Occipital lobe (tissue), 2 donors: Measurements from ENCODE around the gene ZDHHC7. TPM values are rescaled to one million over a fixed set of nuclear protein-coding genes. Genes with fewer than 3 reads are reported as not detected.

Experiments
- DNase-seq: peaks from one replicate; lab custom pipeline; 2025; lab: John Stamatoyannopoulos, UW
- total RNA-seq: library from RNA; depleted of rRNA; stranded (reverse); fragments of >200 nt; gene quantifications from one replicate; pipeline ENCODE4 v1.2.3, GENCODE V29; 2014

The ZDHHC7 gene
- total RNA-seq, 1 donor from 2014 or later, result 24.0 TPM

DNA sequence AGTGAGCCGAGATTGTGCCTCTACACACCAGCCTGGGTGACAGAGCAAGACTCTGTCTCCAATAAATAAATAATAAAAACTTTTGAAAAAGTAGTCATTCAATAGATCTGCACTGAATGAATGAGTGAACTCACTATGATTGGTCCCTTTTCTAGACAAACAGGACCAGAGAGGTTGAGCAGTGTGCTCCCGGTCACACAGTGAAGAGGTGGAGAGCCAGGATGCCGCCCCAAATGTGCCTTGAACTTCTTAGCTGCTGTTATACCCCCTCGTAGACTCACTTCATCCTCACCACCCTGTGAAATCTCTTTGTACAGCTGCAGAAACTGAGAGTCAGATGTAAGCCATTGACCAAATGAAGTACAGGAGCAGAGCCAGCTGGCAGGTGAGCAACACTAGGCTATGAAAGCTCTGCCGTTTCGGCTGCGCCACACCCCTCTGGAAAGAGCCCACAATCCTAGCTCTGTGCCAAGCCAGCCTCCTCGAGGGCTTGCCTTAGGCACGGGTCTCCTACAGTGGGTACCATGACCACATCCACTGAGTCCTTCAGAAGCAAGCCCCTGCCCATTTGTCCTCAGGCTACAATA lies 8.4 kb upstream of the ZDHHC7 start:
- no peak for DNase-seq

DNA sequence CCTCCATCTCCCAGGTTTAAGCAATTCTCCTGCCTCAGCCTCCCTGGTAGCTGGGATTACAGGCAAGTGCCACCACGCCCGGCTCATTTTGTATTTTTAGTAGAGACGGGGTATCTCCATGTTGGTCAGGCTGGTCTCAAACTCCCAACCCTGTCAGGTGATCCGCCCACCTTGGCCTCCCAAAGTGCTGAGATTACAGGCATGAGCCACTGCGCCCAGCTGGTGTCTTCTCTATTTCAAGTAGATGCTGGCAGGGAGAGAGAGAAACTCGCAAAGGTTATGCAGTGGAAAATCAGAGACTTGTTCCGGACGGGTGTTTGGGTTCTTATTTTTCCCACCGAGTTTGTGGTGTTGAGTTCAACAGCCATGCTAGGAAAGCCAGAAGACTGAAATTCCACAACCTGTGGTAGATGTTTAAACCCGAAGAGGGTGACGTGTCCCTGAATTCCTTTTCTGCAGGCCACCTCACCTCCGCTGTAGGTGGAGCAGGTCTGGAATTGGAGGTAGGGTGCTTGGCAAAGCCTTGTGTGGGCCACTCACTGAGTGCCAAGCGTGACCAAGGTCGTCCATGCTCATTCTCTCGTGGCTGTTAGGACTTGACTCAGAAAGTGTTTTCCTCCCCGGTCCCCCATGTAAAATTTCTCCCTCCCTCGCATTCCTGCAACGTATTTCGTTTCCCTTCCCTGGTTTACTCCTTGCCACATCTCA lies 7.3 kb upstream of the ZDHHC7 start:
- no peak for DNase-seq

- no peak for DNase-seq
Measured at GRCh38 chr16:85017633-85018032, 6.3 kb upstream of the ZDHHC7 start.

GRCh38 chr16:85017151-85017550 lies 5.8 kb upstream of the ZDHHC7 start:
- no peak for DNase-seq

GRCh38 chr16:85015481-85016187 lies 4.3 kb upstream of the ZDHHC7 start:
- no peak for DNase-seq

- DNase-seq, result no peak
Measured at GRCh38 chr16:85014311-85014710, 3.0 kb upstream of the ZDHHC7 start.

- no peak for DNase-seq
Measured at GRCh38 chr16:85011846-85012284, 530 bp upstream of the ZDHHC7 start.

DNA sequence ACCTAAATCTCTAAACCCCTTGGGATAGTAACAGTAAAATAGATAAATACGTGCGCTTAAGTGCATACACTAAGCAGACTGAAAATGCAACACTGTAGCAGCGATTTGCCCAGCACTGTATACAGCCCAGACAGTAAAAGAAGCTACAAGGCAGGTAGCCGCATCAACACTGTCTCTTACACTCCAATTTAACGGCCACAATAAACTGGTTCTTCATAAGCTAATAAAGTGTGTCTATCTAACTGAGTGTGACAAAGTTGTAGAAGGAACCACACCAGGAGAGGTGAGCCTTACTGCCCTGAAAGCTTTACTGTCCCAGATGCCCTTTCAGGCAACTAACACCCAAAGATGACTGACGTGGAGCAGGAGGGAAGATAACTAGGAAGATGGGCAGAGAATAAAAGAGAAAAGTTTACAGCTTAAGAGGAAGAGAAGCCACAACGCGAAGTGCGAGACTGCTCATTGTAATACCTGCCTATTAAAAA lies 847 bp downstream of the ZDHHC7 start:
- no peak for DNase-seq

GRCh38 chr16:85008271-85008670 lies 3.1 kb downstream of the ZDHHC7 start:
- no peak for DNase-seq

DNA sequence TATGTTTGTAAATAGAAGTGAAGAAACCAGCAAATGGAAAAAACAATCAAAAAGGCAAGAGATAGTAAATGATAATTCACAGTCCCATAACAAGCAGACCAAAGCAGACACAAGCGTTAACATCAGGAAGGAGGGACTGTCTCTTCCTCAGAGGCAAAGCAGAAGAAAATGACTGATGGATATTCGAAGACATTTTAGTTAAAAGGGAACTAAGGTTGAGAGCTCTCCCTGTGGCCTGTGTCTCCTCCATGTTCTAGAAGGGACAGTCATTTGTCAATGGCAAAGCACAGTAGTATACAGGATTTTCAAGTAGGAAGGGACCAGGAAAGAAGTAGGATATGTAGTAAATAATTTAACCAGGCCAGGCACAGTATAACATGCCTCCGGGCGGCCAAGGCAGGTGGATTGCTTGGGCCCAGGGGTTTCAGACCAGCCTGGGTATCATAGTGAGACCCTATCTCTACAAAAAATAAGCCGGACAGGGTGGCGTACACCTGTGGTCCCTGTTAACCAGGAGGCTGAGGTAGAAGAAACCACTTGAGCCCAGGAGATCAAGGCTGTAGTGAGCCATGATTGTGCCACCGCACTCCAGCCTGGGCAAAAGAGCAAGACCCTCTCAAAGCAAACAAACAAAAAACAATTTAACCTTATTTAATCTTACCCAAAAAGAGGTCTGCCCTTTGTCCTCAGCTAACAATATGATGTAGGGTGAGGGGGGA lies 3.7 kb downstream of the ZDHHC7 start:
- no peak for DNase-seq

- DNase-seq, result no peak
Measured at GRCh38 chr16:85006639-85007038, 4.7 kb downstream of the ZDHHC7 start.

- no peak for DNase-seq
Measured at GRCh38 chr16:85005285-85006069, 5.9 kb downstream of the ZDHHC7 start.

DNA sequence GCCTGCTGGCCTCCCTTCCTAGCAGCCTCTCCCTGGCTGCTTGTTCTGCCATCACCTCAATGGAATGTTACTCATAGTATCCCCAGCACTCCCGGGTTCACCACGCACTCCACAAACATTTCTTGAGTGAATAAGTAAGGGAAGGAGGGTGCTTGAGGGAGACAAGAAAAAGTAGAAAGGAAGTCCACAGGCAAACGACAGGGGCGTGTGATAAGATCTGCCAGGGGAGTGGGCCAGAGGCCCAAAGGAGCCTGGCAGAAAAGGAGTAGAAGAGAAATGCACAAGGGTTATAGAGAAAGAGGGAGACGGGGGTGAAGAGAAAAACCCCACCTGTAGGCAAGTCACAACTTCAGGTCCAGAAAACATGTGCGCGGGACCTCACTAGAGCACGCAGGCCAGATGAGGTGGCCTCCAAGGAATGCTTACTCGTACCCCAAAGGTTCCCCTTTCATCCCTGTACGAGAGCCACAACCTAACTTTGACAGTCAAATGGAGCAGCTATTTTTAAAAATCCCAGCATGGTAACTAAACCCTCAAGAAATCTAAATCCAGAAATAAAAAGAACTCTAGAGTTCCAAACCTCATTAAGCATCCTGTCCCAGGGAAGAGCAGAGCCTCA lies 6.6 kb downstream of the ZDHHC7 start:
- DNase-seq, result no peak

- no peak for DNase-seq
Measured at GRCh38 chr16:85003725-85004586, 7.4 kb downstream of the ZDHHC7 start.

- DNase-seq, result no peak
Measured at GRCh38 chr16:85003076-85003475, 8.3 kb downstream of the ZDHHC7 start.

DNA sequence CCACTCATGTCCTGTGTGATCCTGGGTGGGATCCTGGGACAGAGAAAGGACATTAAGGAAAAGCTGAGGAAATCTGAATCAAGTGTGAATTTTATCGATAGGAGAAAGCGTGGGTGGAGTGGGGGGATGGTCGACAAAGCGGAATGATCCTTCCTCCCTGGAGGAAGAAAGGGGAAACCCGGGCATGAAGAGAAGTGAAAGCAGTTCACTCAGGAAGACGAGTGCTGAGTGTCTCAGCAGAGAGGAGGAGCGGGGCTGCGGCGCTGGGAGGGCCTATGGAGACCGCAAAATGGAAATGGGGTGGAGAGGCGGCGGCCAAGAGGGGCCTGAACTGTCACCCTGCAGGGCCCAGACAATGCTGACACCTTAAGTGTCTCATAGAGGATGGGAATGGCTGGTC lies 8.7 kb downstream of the ZDHHC7 start:
- no peak for DNase-seq

DNA sequence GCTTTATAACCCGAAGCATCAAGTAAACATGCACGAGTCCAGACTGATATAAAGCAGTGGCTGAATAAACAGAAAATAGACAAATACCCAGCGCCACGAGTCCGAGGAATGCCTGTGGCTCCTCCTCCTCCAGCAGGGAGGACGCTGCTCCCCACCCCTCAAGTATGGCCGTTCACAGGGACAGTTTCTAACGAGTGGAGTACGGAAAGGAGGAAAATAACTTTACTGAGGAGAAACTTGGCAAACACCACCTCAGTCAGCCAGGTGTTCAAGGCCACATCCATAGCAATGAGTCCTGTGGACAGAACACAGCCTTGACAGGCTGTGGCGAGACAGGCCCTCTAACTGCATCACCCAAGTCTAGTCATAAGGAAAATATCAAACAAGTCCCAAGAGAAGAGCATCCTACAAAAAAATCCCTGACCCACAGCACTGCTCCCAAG lies 9.2 kb downstream of the ZDHHC7 start:
- no peak for DNase-seq

DNA sequence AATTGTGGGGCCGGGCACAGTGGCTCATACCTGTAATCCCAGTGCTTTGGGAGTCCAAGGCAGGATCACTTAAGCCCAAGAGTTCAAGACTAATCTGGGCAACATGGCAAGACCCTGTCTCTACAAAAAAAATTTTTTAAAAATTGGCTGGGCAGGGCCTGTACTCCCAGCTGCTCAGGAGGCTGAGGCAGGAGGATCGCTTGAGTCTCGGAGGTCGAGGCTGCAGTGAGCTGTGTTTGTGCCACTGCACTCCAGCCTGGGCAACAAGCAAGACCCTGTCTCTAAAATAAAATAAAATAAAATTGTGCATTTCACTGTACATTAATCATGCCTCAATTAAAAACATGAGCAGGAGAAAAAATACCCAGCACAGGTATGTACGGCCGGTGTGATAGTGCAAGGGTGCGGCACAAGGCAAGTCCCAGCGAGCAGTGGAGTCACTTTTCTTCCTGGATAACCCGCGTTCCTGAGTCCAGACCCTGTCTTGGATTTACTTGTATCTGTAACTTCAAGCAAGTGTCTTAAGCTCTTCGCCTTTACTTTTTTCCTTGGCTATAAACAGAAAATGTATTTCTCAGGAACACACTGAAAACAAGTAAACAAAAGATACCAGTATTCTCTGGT lies 11.4 kb downstream of the ZDHHC7 start:
- no peak for DNase-seq

DNA sequence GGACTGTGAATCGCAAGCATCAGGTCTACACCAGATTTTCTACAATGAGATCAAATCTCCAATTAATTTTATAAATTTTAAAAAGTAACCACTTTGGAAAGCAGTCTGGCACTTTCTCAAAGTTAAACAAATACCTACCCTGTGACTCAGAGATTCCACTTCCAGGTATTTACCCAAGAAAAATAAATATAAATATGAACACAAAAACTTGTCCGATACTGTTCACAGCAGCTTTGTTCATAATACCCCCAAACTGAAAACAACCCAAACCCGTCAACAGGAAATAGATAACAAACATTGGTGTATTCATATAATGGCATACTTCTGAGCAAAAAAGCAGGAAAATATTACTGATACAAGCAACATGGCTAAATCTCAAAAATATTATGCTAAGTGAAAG lies 12.1 kb downstream of the ZDHHC7 start:
- no peak for DNase-seq
